Natural killer cell (primary cell): ENCODE data around the gene ZDHHC23. TPM values are rescaled to one million over a fixed set of nuclear protein-coding genes. Genes with fewer than 3 reads are reported as not detected.

Experiments used
- ATAC-seq, 3 donors: fragments of 150-1000 bp in 2 of 3; fragments of 200-7000 bp in 1 of 3; cut with Tn5 transposase; 1 replicate in 1 of 3; 2 replicates in 2 of 3; pipeline ENCODE4 v1.10.0; 2021; ENCODE audit warnings: mild to moderate bottlenecking in 2 of 3, moderate library complexity in 2 of 3
- DNase-seq, 2 donors: peaks; one replicate each; pipeline versions ENCODE4 v3.0.0 to v3.0.0-alpha.2; 2013 to 2021; ENCODE audit warnings: mixed read lengths in 1 of 2
- H3K27ac ChIP-seq: one replicate; pipeline ENCODE4 v1.5.1; 2013; ENCODE audit warnings: mild to moderate bottlenecking, low read length
- H3K27me3 ChIP-seq: one replicate; pipeline ENCODE4 v1.6.1; 2013; ENCODE audit warnings: low read length; ENCODE audit not compliant: control insufficient read depth, insufficient read depth
- H3K36me3 ChIP-seq: one replicate; pipeline ENCODE4 v1.6.1; 2013; ENCODE audit warnings: low read length; ENCODE audit not compliant: control insufficient read depth, insufficient read depth
- H3K4me1 ChIP-seq: one replicate; pipeline ENCODE4 v1.6.1; 2013; ENCODE audit warnings: low read length; ENCODE audit not compliant: control insufficient read depth, insufficient read depth
- H3K4me3 ChIP-seq: one replicate; pipeline ENCODE4 v1.5.1; 2013; ENCODE audit warnings: low read length
- H3K9me3 ChIP-seq: one replicate; pipeline ENCODE4 v1.6.1; 2013; ENCODE audit warnings: low read length; ENCODE audit not compliant: control insufficient read depth, insufficient read depth
- H3K27ac Mint-ChIP-seq, 2 donors: one replicate each; pipeline ENCODE4 v1.8.0; 2022; ENCODE audit warnings: mild to moderate bottlenecking in 2 of 2, mixed read lengths in 2 of 2, moderate library complexity in 1 of 2
- H3K27me3 Mint-ChIP-seq, 2 donors: one replicate each; pipeline ENCODE4 v1.8.0; 2022; ENCODE audit warnings: low read depth in 2 of 2, mixed read lengths in 2 of 2
- H3K36me3 Mint-ChIP-seq: one replicate; pipeline ENCODE4 v1.8.0; 2022; ENCODE audit warnings: mixed read lengths
- H3K4me1 Mint-ChIP-seq, 2 donors: one replicate each; pipeline ENCODE4 v1.8.0; 2022; ENCODE audit warnings: mixed read lengths in 2 of 2
- H3K4me3 Mint-ChIP-seq: one replicate; pipeline ENCODE4 v1.8.0; 2022; ENCODE audit warnings: mild to moderate bottlenecking, moderate library complexity, mixed read lengths
- H3K9me3 Mint-ChIP-seq, 2 donors: one replicate each; pipeline ENCODE4 v1.8.0; 2022; ENCODE audit warnings: mixed read lengths in 2 of 2
- WGBS: methylation state at CpG from one replicate; pipeline ENCODE4 v1.1.7; 2013; ENCODE audit warnings: missing lambda C conversion rate; ENCODE audit not compliant: insufficient coverage; 5-methylcytosine and 5-hydroxymethylcytosine counted together
- intact Hi-C: fragments of 100-400 bp; cut with micrococcal nuclease; formaldehyde crosslinking; loops from one replicate; pipeline ENCODE4 v1.14.2; 2022
- total RNA-seq, 4 donors: library from RNA; stranded (reverse); fragments of 120-200 nt in 1 of 4; gene quantifications; one replicate each; pipeline versions ENCODE4 v1.2.3 to v1.2.4, GENCODE V29; 2013 to 2022
- TF ChIP-seq, protein P1 (sequence below): fragments of 200-600 bp; IDR thresholded peaks from one replicate; pipeline ENCODE4 v1.8.0; 2022; ENCODE audit warnings: antibody characterized with exemption

Gene ZDHHC23
- total RNA-seq, 3 donors from 2014 or later (not counting 1 experiment from before 2014, with no cell fraction given): 2.5 to 4.7 (median 3.5) TPM

DNA sequence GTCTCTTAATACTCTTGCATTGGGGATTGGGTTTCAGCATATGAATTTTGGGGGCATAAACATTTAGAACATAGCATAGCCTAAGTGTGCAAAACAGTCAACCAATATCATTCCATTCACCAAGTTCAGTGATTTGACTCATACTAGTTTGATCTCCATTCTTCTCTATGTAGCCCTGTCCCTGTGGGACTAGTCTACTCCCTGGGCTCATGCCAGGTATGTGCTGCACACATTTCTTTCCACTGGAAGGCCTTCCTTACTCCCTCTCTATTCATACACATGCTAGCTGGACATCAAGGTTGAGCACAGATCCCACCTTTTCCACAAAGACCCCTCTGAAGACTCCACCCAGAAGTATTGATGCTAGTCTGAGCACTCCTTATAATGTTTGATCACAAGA lies 5.1 kb downstream of the ZDHHC23 start:
- no peak overlapping the region for H3K4me3 Mint-ChIP-seq
- no peak overlapping the region for H3K27ac ChIP-seq
- no peak for ATAC-seq
- peaks cover 12 to 13% of the 10 kb centered on the region in 2 donors for H3K4me1 Mint-ChIP-seq
- H3K36me3 ChIP-seq: no peaks in the 10 kb centered on the region
- H3K4me1 ChIP-seq: peaks cover 9% of the 10 kb centered on the region
- no peak overlapping the region for H3K4me3 ChIP-seq
- H3K9me3 Mint-ChIP-seq: no peaks in the 10 kb centered on the region
- H3K27ac Mint-ChIP-seq: no peak overlapping the region
- no peak for DNase-seq
- intact Hi-C loops: no loop called here
- TF ChIP-seq, protein P1, sequence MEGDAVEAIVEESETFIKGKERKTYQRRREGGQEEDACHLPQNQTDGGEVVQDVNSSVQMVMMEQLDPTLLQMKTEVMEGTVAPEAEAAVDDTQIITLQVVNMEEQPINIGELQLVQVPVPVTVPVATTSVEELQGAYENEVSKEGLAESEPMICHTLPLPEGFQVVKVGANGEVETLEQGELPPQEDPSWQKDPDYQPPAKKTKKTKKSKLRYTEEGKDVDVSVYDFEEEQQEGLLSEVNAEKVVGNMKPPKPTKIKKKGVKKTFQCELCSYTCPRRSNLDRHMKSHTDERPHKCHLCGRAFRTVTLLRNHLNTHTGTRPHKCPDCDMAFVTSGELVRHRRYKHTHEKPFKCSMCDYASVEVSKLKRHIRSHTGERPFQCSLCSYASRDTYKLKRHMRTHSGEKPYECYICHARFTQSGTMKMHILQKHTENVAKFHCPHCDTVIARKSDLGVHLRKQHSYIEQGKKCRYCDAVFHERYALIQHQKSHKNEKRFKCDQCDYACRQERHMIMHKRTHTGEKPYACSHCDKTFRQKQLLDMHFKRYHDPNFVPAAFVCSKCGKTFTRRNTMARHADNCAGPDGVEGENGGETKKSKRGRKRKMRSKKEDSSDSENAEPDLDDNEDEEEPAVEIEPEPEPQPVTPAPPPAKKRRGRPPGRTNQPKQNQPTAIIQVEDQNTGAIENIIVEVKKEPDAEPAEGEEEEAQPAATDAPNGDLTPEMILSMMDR: no peak
- peaks cover 8 to 15% of the 10 kb centered on the region in 2 donors for H3K27me3 Mint-ChIP-seq
- no peaks in the 10 kb centered on the region for H3K27me3 ChIP-seq
- H3K36me3 Mint-ChIP-seq: no peaks in the 10 kb centered on the region
- no peaks in the 10 kb centered on the region for H3K9me3 ChIP-seq

DNA sequence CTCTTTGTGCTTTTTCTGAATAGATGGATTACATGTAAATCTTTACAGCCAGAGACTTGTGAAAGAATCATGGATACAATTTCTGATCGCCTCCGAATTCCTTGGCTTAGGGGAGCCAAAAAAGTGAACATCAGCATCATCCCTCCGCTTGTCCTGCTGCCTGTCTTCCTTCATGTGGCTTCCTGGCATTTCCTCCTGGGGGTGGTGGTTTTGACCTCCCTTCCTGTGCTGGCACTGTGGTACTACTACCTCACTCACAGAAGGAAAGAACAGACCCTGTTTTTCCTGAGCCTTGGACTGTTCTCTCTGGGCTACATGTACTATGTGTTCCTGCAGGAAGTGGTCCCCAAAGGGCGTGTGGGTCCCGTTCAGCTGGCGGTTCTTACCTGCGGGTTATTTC lies 5.9 kb downstream of the ZDHHC23 start:
- no peak overlapping the region for H3K27ac ChIP-seq
- Mint-ChIP-seq H3K9me3 (no peaks in the 10 kb centered on the region), H3K4me3 (no peak overlapping the region), H3K36me3 (no peaks in the 10 kb centered on the region), H3K27ac (no peak overlapping the region), H3K27me3 (peaks cover 6 to 15% of the 10 kb centered on the region in 2 donors), H3K4me1 (peaks cover 9 to 10% of the 10 kb centered on the region in 2 donors)
- intact Hi-C loops: no loop called here
- ATAC-seq (no peak), DNase-seq (no peak)
- peaks cover 2% of the 10 kb centered on the region for H3K4me1 ChIP-seq
- H3K4me3 ChIP-seq: no peak overlapping the region
- H3K9me3 ChIP-seq: no peaks in the 10 kb centered on the region
- 17% methylated on average over 7 of the region's 7 CpGs for WGBS
- no peaks in the 10 kb centered on the region for H3K27me3 ChIP-seq
- TF ChIP-seq, protein P1: no peak
- no peaks in the 10 kb centered on the region for H3K36me3 ChIP-seq

DNA sequence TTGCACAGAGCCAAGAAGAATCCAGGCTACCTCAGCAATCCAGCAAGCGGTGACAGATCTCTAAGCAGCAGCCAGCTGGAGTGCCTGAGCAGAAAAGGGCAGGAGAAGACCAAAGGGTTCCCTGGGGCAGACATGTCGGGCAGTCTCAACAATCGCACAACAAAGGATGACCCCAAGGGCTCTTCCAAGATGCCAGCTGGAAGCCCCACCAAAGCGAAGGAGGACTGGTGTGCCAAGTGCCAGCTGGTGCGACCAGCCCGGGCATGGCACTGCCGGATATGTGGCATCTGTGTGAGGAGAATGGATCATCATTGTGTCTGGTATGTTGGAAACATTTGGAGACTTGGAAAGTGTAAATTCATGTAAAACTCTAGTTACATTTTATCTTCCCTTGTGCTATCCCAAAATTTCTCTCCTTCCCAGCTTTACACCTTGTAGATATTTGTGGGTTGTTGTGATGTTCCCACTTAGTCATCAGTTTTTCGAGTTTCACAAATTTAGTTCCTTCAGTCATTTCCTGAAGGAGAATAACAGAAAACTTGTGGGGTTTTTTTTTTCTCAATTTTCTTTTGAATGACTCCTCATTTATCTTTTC lies 6.4 kb downstream of the ZDHHC23 start:
- no peaks in the 10 kb centered on the region for H3K27me3 ChIP-seq
- H3K9me3 ChIP-seq: no peaks in the 10 kb centered on the region
- no peaks in the 10 kb centered on the region for H3K36me3 ChIP-seq
- H3K4me3 ChIP-seq: no peak overlapping the region
- no peaks in the 10 kb centered on the region for H3K9me3 Mint-ChIP-seq
- H3K27ac Mint-ChIP-seq: no peak overlapping the region
- peaks cover 4 to 5% of the 10 kb centered on the region in 2 donors for H3K4me1 Mint-ChIP-seq
- 88% methylated on average over 7 of the region's 8 CpGs for WGBS
- H3K27me3 Mint-ChIP-seq: peaks cover 4 to 15% of the 10 kb centered on the region in 2 donors
- DNase-seq (no peak), ATAC-seq (no peak)
- no peaks in the 10 kb centered on the region for H3K36me3 Mint-ChIP-seq
- intact Hi-C loops: no loop called here
- H3K4me1 ChIP-seq: no peaks in the 10 kb centered on the region
- TF ChIP-seq, protein P1: no peak
- H3K4me3 Mint-ChIP-seq: no peak overlapping the region
- H3K27ac ChIP-seq: no peak overlapping the region

DNA sequence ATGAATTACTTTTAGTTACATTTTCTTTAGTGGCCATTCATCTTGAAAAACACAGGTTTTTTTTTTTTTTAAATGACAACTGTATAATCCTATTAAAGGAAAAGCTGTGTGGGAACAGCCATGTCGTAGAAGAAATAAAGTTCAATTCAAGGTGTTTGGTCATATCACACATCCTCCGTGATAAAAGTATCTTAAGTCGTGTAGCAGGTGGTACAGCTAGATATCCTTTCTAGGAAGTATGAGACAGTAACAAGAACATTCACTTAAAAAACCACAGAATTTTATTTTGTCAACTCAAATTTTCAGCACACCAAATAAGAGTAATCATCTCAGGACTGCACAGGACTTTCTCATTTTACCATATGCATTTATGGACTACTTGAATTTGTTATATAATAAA lies 16.1 kb downstream of the ZDHHC23 start:
- 80% methylated on average over 2 of the region's 3 CpGs for WGBS
- Mint-ChIP-seq H3K27me3 (no peaks in the 10 kb centered on the region), H3K4me1 (no peaks in the 10 kb centered on the region), H3K9me3 (no peaks in the 10 kb centered on the region), H3K27ac (no peak overlapping the region), H3K4me3 (no peak overlapping the region), H3K36me3 (no peaks in the 10 kb centered on the region)
- ATAC-seq: no peak
- Histone ChIP-seq H3K36me3 (no peaks in the 10 kb centered on the region), H3K9me3 (no peaks in the 10 kb centered on the region), H3K4me1 (no peaks in the 10 kb centered on the region), H3K27ac (no peak overlapping the region), H3K4me3 (no peak overlapping the region), H3K27me3 (no peaks in the 10 kb centered on the region)
- TF ChIP-seq, protein P1: no peak
- intact Hi-C loops: no loop called here
- no peak for DNase-seq
